ENCODE data around the gene KCNA3.

- TF ChIP-seq CTCF (IDR thresholded peaks at IDR 0.05 in 8 of 11, conservative IDR thresholded peaks at IDR 0.05 in 3 of 11) = peak; percentile 68 to 95 (median 91)
- no peak for TF ChIP-seq POLR2A (IDR thresholded peaks at IDR 0.05)
Measured at GRCh38 chr1:110630839-110631663, 43.7 kb downstream of the KCNA3 start.

Measured in spleen (tissue), 7 donors.